Measurements from ENCODE around the gene RAPGEF3.

- TF ChIP-seq CTCF (IDR thresholded peaks at IDR 0.05) (no peak), EZH2 (IDR thresholded peaks at IDR 0.05; ENCODE audit: borderline replicate concordance, insufficient read depth, low read depth, low read length, poor library complexity, severe bottlenecking) (no peak)
Measured at GRCh38 chr12:47739979-47740378, 18.7 kb downstream of the RAPGEF3 start.
